WTC11 (cell line): ENCODE results near the gene MIA.
"Not testable (repeated sequence)": the region's sequence is repeated elsewhere in the genome, so short reads cannot be mapped to it uniquely, and the experiment has no call there.

Experiments used
- CBFB ChIP-seq: sonication (generic); formaldehyde crosslinking; IDR thresholded peaks from 2 replicates; pipeline ENCODE4 v1.8.1; 2022; ENCODE audit warnings: mild to moderate bottlenecking, low read depth, missing genetic modification reagents
- CTCF ChIP-seq: fragments of 200-600 bp; IDR thresholded peaks from 2 replicates; pipeline ENCODE4 v1.8.0; 2022; ENCODE audit warnings: antibody characterized with exemption
- GTF2I ChIP-seq: fragments of 250-450 bp; sonication (Bioruptor Pico); conservative IDR thresholded peaks from 2 replicates; pipeline ENCODE4 v1.4.0; 2021; ENCODE audit warnings: mild to moderate bottlenecking
- IRF1 ChIP-seq: sonication (generic); formaldehyde crosslinking; IDR thresholded peaks from 2 replicates; pipeline ENCODE4 v1.8.0; 2023; ENCODE audit warnings: missing genetic modification reagents
- NR3C1 ChIP-seq: sonication (generic); formaldehyde crosslinking; conservative IDR thresholded peaks from 2 replicates; pipeline ENCODE4 v1.8.1; 2023; ENCODE audit warnings: low read depth, mild to moderate bottlenecking, missing genetic modification reagents
- PRRX2 ChIP-seq: fragments of 250-450 bp; sonication (Bioruptor Pico); IDR thresholded peaks from 2 replicates; pipeline ENCODE4 v1.8.0; 2021; ENCODE audit warnings: mild to moderate bottlenecking
- TEAD1 ChIP-seq: sonication (generic); formaldehyde crosslinking; IDR thresholded peaks from 2 replicates; pipeline ENCODE4 v1.8.0; 2022; ENCODE audit warnings: mild to moderate bottlenecking, missing genetic modification reagents
- USF1 ChIP-seq: sonication (generic); formaldehyde crosslinking; IDR thresholded peaks from 2 replicates; pipeline ENCODE4 v1.8.0; 2022; ENCODE audit warnings: mild to moderate bottlenecking, missing genetic modification reagents

GRCh38 chr19:40766385-40766784 lies 8.9 kb upstream of the MIA start:
- not testable (repeated sequence) for TF ChIP-seq CTCF; GTF2I (CRISPR knock-in tag); TEAD1 (CRISPR knock-in tag); PRRX2; IRF1 (CRISPR knock-in tag); USF1 (CRISPR knock-in tag); NR3C1; CBFB (CRISPR knock-in tag)
